Activated T-helper 1 cell treated with Interleukin-2 at 50 U/mL for 16 hours (primary cell): Measurements from ENCODE around the gene SPRYD3.
"Not testable (repeated sequence)": the region's sequence is repeated elsewhere in the genome, so short reads cannot be mapped to it uniquely, and the experiment has no call there.

Source experiments
- DNase-seq: peaks from one replicate; pipeline ENCODE4 v3.0.0-alpha.2; 2020; ENCODE audit warnings: low read depth

SPRYD3 gene

GRCh38 chr12:53101931-53102781 lies 23.0 kb upstream of the SPRYD3 start:
- DNase-seq = no peak

DNA sequence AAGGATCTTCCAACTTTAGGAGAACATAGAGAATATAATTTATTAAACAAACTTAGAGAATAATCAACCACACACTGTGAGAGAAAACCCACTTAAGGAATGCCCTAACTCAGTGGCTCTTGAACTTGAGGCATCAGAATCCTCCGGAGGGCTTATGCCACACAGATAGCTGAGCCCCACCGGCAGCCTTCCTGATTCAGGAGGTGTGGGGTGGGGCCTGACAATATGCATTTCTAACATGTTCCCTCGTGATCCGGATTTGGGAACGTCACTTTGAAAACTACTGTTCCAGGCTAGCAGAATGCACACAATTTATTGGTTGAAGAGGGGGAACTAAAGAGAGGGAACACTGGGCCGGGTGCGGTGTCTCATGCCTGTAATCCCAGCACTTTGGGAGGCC lies 22.1 kb upstream of the SPRYD3 start:
- no peak for DNase-seq

GRCh38 chr12:53100466-53101151 lies 21.4 kb upstream of the SPRYD3 start:
- no peak for DNase-seq

GRCh38 chr12:53099071-53099882 lies 20.1 kb upstream of the SPRYD3 start:
- DNase-seq = peak; percentile 80

DNA sequence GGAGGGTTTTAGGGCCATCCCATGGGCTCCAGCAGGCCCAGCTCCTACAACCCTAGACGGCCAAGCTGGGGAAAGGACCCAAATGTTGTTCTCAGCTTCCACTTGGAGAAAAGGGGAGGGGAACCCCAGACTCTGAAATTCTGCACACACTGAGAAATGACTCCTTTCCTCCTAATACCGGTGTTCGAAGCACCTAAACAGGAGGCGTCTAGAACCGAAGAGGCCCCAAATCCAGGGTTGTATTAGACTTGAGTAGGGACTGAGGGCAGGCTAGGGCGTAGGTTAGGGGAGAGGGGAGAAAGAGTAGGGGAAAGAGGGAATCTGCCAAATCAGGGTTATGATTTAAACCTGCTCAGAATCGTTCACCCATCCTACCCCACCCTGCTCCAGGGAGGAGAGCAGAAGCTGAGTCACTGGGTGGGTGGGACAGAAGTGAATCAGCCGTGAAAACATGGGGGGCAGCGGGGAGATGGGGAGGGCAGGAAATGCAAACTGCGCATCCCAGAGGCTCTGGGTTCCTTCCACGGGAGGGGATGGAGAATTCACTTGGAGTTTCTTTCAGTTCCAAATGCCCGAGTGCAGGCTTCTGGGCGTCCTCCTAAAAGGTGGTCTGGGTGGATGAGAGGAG lies 19.3 kb upstream of the SPRYD3 start:
- DNase-seq = no peak

GRCh38 chr12:53097564-53098353 lies 18.6 kb upstream of the SPRYD3 start, which contains the start of gene IGFBP6:
IGFBP6 (plus strand) TSS chr12:53097667; CDS start chr12:53097718, 51 bp downstream.
- peak; percentile 45 for DNase-seq

DNA sequence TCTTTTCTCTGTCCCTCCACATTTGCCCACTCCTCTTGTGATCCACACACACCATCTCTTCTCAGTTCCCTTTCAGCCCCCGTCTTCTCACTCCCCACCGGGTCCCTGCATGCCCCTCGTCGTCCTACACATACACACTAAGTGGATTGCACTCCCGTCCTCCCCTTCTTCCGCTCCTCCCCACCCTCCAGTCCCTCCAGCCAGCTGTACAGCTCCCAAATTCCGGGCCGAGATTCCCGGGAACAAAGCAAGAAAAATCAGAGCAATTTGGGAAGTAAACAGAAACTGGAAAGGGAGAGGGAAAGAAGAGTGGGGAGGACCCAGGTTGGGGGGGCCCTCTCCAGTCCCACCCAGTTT lies 18.0 kb upstream of the SPRYD3 start:
- DNase-seq = no peak

- no peak for DNase-seq
Observed at GRCh38 chr12:53096759-53097158, 17.6 kb upstream of the SPRYD3 start.

DNA sequence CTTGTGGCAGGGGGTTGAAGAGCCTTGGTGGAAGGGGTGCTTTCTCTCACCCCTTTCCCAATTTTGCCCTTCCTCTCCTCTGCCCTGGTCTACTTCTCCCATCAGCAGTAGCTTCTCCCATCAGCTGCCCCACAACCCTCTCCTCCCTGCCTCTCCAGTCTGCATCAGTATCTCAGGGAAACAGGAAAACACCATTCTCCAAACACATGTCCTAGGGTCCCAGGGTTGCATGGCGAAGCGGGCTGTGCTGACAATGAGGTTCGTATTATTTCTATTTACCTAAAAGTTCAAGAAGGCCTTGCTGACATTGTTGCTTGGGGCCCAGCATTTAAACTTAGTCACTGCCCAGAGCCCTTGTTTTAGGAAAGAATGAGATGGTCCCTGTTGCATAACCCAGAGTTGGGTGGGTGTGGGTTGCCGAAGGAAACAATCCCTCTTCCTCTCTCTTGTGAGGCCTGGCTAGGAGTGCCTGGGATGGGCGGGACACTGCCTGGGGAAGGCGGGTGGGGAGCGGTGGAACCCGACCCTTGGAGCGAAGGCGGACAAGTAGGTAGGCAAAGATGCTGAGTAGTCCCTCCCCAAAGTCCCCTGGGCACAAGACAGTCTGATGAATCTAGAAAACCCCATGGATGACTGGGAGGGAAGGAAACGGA lies 17.0 kb upstream of the SPRYD3 start:
- DNase-seq = no peak

DNA sequence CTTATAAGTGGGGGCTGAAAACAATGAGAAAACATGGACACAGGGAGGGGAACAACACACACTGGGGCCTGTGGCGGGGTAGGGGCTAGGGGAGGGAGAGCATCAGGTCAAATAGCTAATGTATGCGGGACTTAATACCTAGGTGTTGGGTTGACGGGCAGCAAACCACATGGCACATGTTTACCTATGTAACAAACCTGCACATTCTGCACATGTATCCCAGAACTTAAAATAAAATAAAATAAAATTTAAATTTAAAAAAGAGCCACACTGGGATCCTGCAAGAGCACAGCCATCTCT lies 16.4 kb upstream of the SPRYD3 start:
- DNase-seq = not testable (repeated sequence)

GRCh38 chr12:53094796-53095595 lies 15.8 kb upstream of the SPRYD3 start:
- DNase-seq = not testable (repeated sequence)

DNA sequence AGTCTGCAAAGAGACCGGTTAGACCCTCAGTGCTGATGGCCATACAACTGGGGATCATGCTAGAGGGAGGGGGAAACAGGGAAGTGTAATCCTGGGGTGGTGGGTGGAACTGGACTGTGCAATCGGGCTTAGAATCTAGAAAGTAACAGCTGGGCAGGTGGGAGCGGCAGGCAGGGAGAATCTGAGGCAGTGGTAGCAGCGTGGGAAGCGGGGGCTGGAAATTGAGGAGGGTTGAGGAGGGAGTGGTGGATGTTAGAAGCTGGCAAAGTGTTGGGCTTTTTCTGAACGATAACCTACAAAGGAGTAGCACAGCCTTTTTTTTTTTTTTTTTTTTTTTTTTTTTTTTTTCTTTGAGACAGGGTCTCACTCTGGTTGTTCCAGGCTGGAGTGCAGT lies 15.2 kb upstream of the SPRYD3 start:
- no peak for DNase-seq

- DNase-seq = no peak
Observed at GRCh38 chr12:53093777-53094393, 14.7 kb upstream of the SPRYD3 start.

- DNase-seq = no peak
Observed at GRCh38 chr12:53091756-53092155, 12.6 kb upstream of the SPRYD3 start.

- no peak for DNase-seq
Observed at GRCh38 chr12:53090554-53090953, 11.4 kb upstream of the SPRYD3 start.

GRCh38 chr12:53090105-53090504 lies 10.9 kb upstream of the SPRYD3 start:
- DNase-seq = no peak

GRCh38 chr12:53086361-53086760 lies 7.2 kb upstream of the SPRYD3 start:
- DNase-seq = no peak

GRCh38 chr12:53082637-53083175 lies 3.5 kb upstream of the SPRYD3 start:
- DNase-seq = no peak
